ENCODE data around the gene RAD51B.

DNA sequence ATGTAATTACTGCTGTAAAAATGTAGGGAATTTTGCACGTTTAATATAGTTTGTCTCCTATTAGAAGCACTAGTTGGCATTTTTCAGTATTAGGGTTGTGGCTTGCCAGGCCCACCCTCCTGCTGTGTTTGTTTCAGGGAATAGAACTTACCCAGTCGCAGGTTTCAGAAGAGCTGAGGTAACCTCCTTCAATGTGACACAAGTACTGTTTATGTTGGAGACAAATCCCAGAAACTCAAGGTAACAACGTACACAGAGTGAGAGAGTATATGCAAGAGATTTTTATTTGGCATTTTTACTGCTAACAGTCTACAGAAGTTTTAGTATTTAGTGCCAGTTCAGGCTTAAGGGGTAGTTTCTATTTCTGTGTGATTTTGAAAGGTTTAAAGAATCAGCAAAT is 284.3 kb downstream of the RAD51B start:
- TF ChIP-seq CTCF (IDR thresholded peaks at IDR 0.05) (no peak), POLR2A (IDR thresholded peaks at IDR 0.05) (no peak)

All from thyroid gland (tissue), 4 donors.